Measurements from ENCODE around the gene ACTMAP.
"Not testable (repeated sequence)": the region's sequence is repeated elsewhere in the genome, so short reads cannot be mapped to it uniquely, and the experiment has no call there.

ACTMAP gene, protein sequence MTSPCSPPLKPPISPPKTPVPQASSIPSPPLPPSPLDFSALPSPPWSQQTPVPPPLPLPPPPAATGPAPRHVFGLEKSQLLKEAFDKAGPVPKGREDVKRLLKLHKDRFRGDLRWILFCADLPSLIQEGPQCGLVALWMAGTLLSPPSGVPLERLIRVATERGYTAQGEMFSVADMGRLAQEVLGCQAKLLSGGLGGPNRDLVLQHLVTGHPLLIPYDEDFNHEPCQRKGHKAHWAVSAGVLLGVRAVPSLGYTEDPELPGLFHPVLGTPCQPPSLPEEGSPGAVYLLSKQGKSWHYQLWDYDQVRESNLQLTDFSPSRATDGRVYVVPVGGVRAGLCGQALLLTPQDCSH

DNA sequence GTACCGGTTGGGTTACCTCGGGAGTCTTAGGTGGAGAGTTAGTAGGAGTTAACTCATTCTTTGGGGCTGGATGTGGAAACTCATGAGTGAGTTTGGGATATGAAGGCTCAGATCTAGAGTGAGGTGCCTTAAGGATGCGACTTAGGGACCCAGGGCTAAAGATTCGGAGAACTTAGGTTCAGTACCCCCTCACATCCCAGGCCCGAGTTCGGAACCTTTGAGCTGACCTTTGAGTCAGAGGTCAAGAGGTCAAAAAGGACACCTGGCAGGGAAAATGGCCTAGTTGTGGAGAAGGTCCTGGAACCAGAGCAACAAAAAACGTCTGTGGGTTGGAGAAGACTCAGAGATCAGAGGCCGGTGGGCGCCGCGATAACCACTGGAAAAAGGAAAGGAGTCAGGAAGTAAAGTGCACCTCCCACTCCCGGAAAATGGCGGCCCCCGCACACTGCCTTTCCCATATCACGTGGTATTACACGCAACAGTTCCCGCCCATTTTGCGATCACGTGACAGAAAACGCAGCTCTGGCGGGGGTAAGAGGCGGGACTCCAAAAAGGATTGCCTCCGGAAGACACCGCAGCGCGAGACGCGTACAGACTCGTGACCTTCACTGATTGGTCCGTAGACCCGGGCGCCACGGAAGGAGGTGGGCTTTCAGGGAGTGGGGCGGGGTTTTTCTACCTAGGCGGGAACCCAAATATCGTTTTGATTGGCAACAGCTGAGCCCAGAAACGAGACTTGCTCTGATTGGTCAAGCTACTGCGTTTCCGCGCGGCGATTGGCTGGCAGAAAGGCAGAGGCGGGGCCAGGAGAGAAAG, at the start of gene ACTMAP:
Gene ACTMAP, minus strand, starts transcription at position 420 of the 816 bp plus-strand sequence. CDS start 674 bp downstream, outside the sequence.
- peak; percentile 98 for DNase-seq

- DNase-seq, result peak; percentile 41
Observed at GRCh38 chr19:40799558-40800338, 49.5 kb upstream of the ACTMAP start.

DNA sequence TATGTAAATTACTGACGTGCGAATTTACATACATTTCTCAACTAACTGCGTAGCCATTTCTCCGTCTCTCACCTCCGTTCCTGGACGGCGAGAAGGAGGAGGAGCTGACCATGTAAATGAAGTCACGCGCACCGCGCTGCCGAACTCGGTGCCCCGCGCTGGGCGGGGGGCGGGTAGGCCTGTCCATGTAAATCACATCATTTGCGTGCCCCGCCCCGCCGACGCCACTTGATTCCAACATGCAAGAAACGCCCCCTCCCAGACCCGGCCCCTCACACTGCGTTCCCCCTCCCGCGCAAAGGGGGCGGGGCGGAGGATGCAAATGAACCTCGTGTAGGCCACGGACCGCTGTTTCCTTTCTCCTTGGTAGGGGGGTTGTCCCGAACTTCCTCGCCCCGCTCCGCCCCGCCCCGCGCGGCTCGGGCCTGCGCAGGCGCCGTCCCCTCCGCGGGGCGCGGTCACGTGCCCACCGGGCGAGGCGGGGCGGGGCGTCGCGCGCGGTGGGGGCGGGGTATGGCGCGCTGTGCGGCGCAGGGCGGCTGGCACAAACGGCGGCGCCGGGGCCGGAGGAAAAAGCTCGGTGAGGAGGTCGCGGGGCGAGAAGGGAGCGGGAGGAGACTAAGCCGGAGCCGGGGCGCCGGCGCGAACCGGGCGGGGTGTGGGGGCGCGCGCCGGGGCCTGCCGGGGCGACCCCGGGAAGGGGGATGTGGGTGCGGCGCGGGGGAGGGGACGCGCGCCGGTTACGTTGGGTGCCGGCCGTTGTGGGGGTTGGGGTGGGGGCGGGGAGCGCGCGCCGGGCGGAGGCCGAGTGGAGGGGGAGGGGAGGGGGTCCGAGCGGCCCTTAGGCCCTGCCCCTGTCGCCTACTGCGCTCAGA, 48.6 kb upstream of the ACTMAP start, which contains the start of gene EGLN2:
Gene EGLN2, plus strand, starts transcription at position 509 of the 875 bp plus-strand sequence. CDS start 1,382 bp downstream, outside the sequence.
- DNase-seq, result peak; percentile 97

DNA sequence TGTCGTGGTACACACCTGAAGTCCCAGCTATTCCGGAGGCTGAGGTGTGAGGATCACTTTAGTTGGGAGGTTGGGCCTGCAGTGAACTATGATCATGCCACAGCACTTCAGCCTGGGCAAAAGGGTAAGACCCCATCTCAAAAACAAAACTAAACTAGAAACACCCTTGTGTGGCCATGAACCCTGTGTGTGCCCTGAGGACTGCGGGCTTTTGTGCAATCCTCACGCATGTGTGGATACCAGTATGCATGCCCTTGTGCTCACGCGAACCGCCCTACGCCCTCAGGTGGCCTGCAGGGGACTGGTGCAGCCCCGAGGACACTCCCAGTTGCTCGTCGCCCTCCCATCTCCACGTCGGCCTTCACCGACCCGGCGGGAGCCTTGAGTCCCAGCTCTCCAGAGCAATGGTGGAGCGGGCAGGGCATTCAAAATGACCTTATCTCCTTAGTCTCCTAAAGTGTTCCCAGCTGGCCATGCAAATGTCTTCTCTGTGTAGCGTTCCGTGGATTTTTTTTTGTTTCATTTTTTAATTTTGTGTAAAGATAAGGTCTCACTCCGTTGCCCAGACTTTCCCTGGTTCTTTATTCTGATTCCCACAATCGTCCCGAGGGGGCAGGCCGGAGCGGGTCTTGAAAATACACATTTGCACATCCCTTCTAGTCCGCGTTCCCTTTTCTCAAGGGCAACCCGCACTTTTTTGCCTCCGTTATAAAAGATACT, 47.8 kb upstream of the ACTMAP start:
- no peak for DNase-seq

GRCh38 chr19:40797166-40797962, 47.1 kb upstream of the ACTMAP start:
- DNase-seq, result no peak

GRCh38 chr19:40791996-40792395, 41.7 kb upstream of the ACTMAP start:
- DNase-seq, result no peak

DNA sequence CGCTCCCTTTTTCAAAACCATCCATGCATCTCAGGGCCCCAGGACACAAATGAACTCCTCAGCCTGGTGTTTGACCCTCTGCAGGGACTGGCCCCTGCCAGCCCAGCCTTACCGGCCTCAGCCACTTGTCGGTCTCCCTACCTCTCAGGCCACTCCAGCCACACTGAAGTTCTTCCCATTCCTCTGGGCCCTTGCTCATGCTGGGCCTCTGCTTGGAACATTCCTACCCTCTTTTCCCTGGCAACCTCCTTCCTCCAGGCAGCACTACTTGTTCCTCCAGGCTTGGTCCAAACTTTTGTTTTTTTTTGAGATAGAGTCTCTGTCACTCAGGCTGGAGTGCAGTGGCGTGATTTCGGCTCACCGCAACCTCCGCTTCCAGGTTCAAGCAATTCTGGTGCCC, 41.1 kb upstream of the ACTMAP start:
- DNase-seq, result no peak

DNA sequence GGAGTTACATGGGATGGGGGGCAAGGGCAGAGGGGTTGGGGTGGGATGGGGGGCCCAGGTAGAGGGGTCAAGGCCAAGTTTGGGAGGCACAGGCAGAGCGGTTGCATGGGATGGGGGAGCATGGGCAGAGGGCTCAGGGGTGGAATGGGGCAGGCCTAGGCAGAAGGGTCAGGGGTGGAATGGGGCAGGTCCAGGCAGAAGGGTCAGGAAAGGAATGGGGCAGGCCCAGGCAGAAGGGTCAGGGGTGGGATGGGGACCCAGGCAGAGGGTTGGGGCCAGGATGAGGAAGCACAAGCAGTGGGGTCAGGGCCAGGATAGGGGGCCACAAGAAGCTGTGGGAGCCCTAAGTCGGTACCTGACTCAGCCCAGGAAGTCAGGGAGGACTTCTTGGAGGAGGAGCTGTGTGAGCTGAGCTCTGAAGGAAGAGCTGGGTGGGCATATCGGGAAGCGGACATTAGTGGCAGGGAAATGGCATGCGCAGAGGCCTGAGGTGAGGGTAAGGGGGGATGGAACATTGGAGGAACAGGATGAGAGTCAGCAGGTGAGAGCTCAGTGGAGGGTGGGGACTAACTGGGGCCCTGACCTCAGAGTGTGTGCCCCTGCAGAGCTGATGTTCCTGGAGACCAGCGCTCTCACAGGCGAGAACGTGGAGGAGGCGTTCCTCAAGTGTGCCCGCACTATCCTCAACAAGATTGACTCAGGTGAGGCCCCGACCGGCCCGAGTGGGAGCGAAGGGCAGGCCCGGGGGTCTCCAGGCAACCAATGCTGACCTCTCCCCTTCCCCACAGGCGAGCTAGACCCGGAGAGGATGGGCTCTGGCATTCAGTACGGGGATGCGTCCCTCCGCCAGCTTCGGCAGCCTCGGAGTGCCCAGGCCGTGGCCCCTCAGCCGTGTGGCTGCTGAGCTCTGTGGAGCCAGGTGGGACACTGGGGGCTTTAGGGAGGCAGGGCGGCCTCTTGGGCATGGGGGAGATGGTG, 36.1 kb upstream of the ACTMAP start:
- DNase-seq, result no peak

- DNase-seq, result no peak
Observed at GRCh38 chr19:40785526-40785925, 35.2 kb upstream of the ACTMAP start.

DNA sequence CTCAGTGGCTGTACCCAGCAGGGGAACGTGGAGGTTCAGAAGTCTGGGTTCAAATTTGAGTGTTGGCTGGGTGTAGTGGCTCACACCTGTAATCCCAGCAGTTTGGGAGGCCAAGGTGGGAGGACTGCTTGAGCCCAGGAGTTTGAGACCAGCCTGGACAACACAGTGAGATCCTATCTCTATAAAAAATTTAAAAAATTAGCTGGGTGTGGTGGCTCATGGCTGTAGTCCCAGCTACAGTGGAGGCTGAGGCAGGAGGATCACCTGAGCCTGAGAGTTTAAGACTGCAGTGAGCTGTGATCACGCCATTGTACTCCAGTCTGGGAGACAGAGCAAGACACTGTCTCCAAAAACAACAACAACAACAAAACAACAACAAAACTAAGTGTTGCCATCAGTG, 33.9 kb upstream of the ACTMAP start:
- DNase-seq, result not testable (repeated sequence)

DNA sequence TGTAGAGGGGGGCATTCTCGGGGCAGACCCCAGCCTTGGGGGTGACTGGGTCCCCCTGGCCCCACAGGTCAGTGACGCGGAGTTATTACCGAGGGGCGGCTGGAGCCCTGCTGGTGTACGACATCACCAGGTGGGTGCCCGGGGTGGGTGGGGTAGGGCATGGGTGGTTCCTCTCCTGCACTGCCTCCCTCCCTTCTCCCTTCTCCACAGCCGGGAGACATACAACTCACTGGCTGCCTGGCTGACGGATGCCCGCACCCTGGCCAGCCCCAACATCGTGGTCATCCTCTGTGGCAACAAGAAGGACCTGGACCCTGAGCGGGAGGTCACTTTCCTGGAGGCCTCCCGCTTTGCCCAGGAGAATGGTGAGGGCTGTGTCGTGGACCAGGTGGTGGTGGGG, 33.4 kb upstream of the ACTMAP start:
- no peak for DNase-seq

DNA sequence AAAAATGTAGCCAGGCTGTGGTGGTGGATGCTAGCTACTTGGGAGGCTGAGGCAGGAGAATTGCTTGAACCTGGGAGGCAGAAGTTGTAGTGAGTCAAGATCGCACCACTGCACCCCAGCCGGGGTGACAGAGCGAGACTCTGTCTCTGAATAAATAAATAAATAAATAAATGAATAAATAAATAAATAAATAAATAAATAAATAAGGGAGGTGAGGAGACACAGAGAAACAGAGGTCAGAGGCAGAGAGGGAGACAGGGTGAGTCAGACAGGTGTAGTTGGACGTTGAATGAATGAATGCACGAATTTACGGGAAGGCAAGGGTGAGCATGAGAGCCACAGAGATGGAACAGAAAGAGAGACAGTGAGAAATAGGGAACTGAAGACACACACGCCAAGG, 30.9 kb upstream of the ACTMAP start:
- no peak for DNase-seq

- DNase-seq, result no peak
Observed at GRCh38 chr19:40780582-40780981, 30.3 kb upstream of the ACTMAP start.

DNA sequence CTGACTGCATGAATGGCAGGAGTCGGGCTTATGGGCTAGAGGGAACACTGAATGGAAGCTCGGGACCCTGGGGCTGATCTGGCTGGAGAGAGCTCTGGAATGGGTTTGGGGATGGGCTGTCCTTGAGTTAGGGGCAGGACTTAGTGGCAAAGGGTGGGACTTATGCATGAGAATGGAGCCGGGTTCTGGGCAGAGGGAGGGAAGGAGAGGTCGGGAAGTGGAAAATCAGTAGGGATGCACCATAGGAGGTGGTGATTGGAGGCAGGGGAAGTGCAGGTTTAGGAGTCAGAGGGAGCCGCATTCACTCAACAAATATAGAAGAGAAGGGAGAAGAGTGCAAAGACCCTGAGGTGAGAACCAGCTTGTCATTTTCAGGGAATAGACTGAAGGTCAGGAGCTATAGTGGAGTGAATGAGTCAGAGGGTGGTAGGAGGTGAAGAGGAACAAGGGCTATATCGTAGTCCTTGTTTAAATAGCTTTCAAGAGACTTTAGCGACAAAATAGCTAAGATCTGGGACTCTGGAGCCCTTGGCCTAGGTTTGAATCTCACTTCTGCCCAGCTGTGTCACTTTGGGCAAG, 28.5 kb upstream of the ACTMAP start:
- DNase-seq, result no peak

DNA sequence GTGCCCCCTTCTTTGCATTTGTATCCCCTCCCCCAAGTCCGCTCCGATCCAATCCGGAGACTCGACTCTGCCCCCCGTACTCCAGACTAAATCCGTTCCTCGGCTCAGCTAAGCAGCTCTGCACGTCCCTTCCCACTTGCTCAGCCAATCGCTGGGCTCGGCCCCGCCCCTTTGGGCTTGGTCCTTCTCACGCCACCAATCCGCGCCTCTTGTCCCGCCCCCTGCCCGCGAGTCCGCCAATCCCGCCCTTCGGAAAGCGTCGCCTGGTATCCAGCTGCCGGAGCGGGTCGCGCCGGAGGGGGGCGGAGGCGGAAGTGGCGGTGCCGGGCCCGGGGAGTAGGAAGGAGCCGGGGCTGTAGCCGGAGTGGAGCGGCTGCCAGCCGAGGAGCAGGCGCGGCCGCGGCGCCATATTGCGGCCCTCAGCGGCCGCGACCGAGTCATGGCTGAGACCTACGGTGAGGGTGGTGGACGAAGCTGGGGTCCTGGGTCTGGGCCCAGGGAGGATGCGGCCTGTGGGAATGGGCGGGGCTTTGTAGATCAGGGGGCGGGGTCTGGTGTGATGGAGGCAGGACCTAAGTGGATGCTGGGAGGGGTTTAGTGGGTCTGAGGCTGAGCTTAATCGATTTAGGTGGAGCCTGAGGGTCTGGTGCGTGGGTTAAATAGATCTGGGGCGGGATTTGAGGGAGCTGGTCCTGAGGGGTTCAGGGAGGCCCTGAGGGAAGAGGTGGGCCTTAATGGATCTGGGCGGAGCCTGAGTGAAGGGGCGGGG, 27.8 kb upstream of the ACTMAP start, which contains the start of gene RAB4B:
Gene RAB4B, plus strand, starts transcription at position 311 of the 769 bp plus-strand sequence. Its CDS starts 129 bp downstream, at position 440.
- peak; percentile 99 for DNase-seq

GRCh38 chr19:40777645-40777936, 27.3 kb upstream of the ACTMAP start:
- no peak for DNase-seq

- peak; percentile 63 for DNase-seq
Observed at GRCh38 chr19:40776932-40777644, 26.8 kb upstream of the ACTMAP start.
